Osteoblast (primary cell): ENCODE results near the gene SCAMP2. TPM values are rescaled to one million over a fixed set of nuclear protein-coding genes. Genes with fewer than 3 reads are reported as not detected.

Experiments
- DNase-seq: peaks from one replicate; pipeline ENCODE4 v3.0.0; 2011; ENCODE audit warnings: low spot score, mixed read lengths; ENCODE audit not compliant: insufficient read length; ENCODE audit errors: missing footprints
- H2AFZ ChIP-seq: 2 replicates; pipeline ENCODE4 v1.6.0; 2011; ENCODE audit warnings: mild to moderate bottlenecking, low read length
- H3K27ac ChIP-seq: 2 replicates; pipeline ENCODE4 v1.5.1; 2011; ENCODE audit warnings: mild to moderate bottlenecking, low read depth, low read length, moderate library complexity
- H3K27me3 ChIP-seq: 2 replicates; pipeline ENCODE4 v1.6.0; 2012; ENCODE audit warnings: mild to moderate bottlenecking, control low read depth, inconsistent platforms, low read length, moderate library complexity; ENCODE audit not compliant: insufficient read depth
- H3K36me3 ChIP-seq: 2 replicates; pipeline ENCODE4 v1.5.1; 2011; ENCODE audit warnings: mild to moderate bottlenecking, low read length, control low read depth, moderate library complexity; ENCODE audit not compliant: insufficient read depth
- H3K4me1 ChIP-seq: 2 replicates; pipeline ENCODE4 v1.5.1; 2011; ENCODE audit warnings: mild to moderate bottlenecking, low read length, control low read depth, moderate library complexity; ENCODE audit not compliant: insufficient read depth
- H3K4me2 ChIP-seq: 2 replicates; pipeline ENCODE4 v1.6.0; 2011; ENCODE audit warnings: mild to moderate bottlenecking, low read length; ENCODE audit not compliant: insufficient read depth
- H3K4me3 ChIP-seq: fragments of 200-600 bp; sonication (generic); 3 replicates; pipeline ENCODE4 v1.5.1; 2012; ENCODE audit warnings: mild to moderate bottlenecking, low read length, inconsistent platforms; ENCODE audit not compliant: insufficient read depth
- H3K79me2 ChIP-seq: 2 replicates; pipeline ENCODE4 v1.6.0; 2012; ENCODE audit warnings: mild to moderate bottlenecking, low read length, control low read depth, inconsistent platforms; ENCODE audit not compliant: insufficient read depth
- H3K9me3 ChIP-seq: 2 replicates; pipeline ENCODE4 v1.5.1; 2011; ENCODE audit warnings: low read depth, low read length, control low read depth
- H4K20me1 ChIP-seq: 2 replicates; pipeline ENCODE4 v1.6.0; 2012; ENCODE audit warnings: mild to moderate bottlenecking, low read length, control low read depth; ENCODE audit not compliant: insufficient read depth
- CTCF ChIP-seq: IDR thresholded peaks from 2 replicates; pipeline ENCODE4 v1.5.1; 2011; ENCODE audit warnings: mild to moderate bottlenecking, low read depth, low read length, moderate library complexity; ENCODE audit errors: extremely low read depth
- total RNA-seq: library from RNA; depleted of rRNA; stranded (reverse); fragments of >200 nt; gene quantifications from 2 replicates; pipeline ENCODE4 v1.2.3, GENCODE V29; 2012

SCAMP2 gene
- total RNA-seq, 1 donor = 23.9 TPM

DNA sequence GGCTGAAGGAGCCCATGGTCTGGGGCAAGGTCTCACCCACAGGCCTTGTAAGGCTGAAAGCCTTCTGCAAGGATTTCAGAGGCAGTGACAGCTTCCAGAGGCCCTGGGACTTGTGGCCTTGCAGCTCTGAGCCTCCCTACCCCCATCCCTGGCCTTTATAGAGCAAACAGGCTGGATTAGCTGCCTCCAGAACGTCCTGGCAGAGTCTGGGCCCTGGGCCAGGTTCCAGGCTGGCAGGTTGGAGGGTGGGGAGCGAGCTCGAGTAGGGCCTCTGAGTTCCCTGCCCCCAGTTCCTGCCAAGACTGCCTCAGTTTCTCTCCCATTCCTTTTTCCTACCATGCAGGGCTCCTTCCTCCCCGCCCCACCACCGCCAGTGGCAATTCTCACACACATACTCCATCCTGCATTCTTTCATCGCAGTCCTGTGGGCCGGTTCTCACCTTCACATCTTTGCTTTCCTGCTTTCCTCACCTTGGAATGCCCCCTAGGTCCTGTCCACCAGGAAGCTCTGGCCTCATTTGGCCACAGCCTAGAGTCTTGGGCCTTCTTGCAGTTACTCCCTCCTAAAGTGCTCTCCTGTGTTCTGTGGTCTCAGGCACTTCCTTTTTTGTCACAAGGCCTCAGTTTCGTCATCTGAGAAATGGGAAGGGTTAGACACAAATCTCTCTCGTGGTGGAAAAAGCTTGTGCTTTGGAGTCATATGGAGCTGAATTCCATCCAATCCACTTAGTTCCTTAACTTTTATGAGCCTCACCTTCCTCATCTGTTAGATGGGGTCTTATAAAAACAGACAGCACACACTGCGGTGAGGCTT lies 57.8 kb downstream of the SCAMP2 start:
- Histone ChIP-seq H3K4me3 (no peak overlapping the region), H3K27ac (no peak overlapping the region), H3K9me3 (no peaks in the 10 kb centered on the region), H3K4me2 (no peak overlapping the region), H2AFZ (no peak overlapping the region), H3K79me2 (no peaks in the 10 kb centered on the region), H3K4me1 (no peaks in the 10 kb centered on the region), H4K20me1 (no peaks in the 10 kb centered on the region), H3K27me3 (no peaks in the 10 kb centered on the region), H3K36me3 (no peaks in the 10 kb centered on the region)
- TF ChIP-seq CTCF = no peak
- no peak for DNase-seq

DNA sequence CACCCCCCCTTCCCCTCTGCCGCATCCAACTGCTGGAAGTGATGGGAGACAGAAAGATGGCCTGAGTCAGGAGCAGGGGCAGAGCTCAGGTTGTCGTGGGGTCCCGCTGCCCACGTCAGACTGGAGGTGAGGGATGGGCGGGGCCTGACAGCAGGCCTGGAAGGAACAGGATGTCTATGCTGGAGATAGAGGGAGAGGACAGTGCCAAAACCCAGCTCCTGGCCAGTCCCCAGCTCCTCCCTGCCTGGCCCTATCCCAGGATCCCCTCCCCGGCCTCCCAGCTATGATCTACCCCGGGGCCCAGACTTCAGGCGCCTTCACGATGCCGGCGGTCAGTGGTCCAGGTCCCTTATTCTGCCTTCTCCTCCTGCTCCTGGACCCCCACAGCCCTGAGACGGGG lies 60.6 kb downstream of the SCAMP2 start, which contains the start of gene LMAN1L:
Gene LMAN1L (plus strand): TSS at position 303 of the 400 bp plus-strand sequence. CDS start 20 bp downstream, at position 323.
- Histone ChIP-seq H3K4me1 (peaks cover 6% of the 10 kb centered on the region), H3K36me3 (no peaks in the 10 kb centered on the region)
- TF ChIP-seq CTCF = no peak

GRCh38 chr15:74809956-74810355 lies 63.2 kb downstream of the SCAMP2 start:
- Histone ChIP-seq H3K36me3 (no peaks in the 10 kb centered on the region), H3K9me3 (no peaks in the 10 kb centered on the region), H3K4me2 (no peak overlapping the region), H3K27ac (no peak overlapping the region), H3K79me2 (no peaks in the 10 kb centered on the region), H2AFZ (no peak overlapping the region), H3K27me3 (no peaks in the 10 kb centered on the region), H4K20me1 (no peaks in the 10 kb centered on the region), H3K4me3 (no peak overlapping the region), H3K4me1 (peaks cover 6% of the 10 kb centered on the region)
- peak; percentile 64 for DNase-seq
- TF ChIP-seq CTCF = no peak

More for the DNA sequence above, 60.6 kb downstream of the SCAMP2 start, which contains the start of gene LMAN1L:
- no peaks in the 10 kb centered on the region for H4K20me1 ChIP-seq
- H3K27me3 ChIP-seq = no peaks in the 10 kb centered on the region
- H3K9me3 ChIP-seq = no peaks in the 10 kb centered on the region
- no peak within 1 kb of the TSS for H3K4me3 ChIP-seq
- DNase-seq = peak; percentile 74
- no peak within 1 kb of the TSS for H3K27ac ChIP-seq
- H3K4me2 ChIP-seq = no peak within 1 kb of the TSS
- no peaks in the 10 kb centered on the region for H3K79me2 ChIP-seq
- no peak within 1 kb of the TSS for H2AFZ ChIP-seq

GRCh38 chr15:74809242-74809641 lies 63.9 kb downstream of the SCAMP2 start:
- peak; percentile 46 for DNase-seq
- H3K9me3 ChIP-seq = no peaks in the 10 kb centered on the region
- H3K27me3 ChIP-seq = no peaks in the 10 kb centered on the region
- no peak overlapping the region for H2AFZ ChIP-seq
- no peaks in the 10 kb centered on the region for H3K79me2 ChIP-seq
- no peaks in the 10 kb centered on the region for H4K20me1 ChIP-seq
- H3K4me2 ChIP-seq = no peak overlapping the region
- peaks cover under 1% of the 10 kb centered on the region for H3K36me3 ChIP-seq
- peaks cover 6% of the 10 kb centered on the region for H3K4me1 ChIP-seq
- H3K27ac ChIP-seq = no peak overlapping the region
- H3K4me3 ChIP-seq = no peak overlapping the region
- TF ChIP-seq CTCF = no peak
